GM21423 (cell line): ENCODE measurements around the gene GGN.

Experiments used
- ATAC-seq: cut with Tn5 transposase; IDR thresholded peaks from one replicate; pipeline ENCODE4 v1.9.1; 2021; ENCODE audit warnings: mild to moderate bottlenecking, moderate library complexity; ENCODE audit not compliant: unreplicated experiment

Gene GGN

DNA sequence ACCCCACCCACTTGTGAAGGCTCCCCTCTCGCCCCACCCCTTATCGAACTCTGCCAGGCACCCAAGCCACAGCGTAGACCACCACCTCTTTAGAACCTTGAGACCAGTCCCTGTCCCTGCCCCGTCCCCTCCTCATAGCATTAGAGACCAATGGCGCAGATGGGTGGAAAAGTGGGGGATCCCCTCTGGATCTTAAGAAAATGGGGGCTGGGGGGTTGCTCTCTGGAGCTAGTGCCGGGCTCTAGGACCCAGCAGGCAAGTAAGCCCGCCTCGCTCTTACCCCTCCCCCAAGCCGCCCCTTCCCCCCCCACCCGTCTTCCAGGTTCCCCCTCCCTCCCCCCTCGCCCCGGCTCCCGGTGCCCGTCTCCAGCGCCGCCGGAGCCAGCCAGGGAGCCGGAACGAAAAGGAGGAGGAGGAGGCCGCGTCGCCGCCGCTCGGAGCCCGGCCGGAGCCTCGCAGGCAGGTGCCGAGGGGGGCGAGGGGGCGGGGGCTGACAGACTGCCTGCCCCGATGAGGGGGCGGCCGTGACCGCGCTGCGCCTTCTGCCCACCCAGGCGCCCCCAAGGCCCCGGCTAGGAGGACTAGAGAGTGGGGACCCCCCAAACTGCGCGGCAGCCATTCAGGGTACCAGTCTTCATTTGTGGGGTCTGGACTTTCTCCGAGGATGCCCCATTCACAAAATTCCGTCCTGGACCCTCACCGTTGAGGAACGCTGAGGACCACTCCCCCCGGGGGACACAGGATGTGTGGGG, 691 bp upstream of the GGN start, which contains the start of gene SPRED3:
SPRED3 (plus strand) TSS at position 349 of the 752 bp plus-strand sequence. CDS start 1,606 bp downstream, outside the sequence.
- no peak for ATAC-seq

DNA sequence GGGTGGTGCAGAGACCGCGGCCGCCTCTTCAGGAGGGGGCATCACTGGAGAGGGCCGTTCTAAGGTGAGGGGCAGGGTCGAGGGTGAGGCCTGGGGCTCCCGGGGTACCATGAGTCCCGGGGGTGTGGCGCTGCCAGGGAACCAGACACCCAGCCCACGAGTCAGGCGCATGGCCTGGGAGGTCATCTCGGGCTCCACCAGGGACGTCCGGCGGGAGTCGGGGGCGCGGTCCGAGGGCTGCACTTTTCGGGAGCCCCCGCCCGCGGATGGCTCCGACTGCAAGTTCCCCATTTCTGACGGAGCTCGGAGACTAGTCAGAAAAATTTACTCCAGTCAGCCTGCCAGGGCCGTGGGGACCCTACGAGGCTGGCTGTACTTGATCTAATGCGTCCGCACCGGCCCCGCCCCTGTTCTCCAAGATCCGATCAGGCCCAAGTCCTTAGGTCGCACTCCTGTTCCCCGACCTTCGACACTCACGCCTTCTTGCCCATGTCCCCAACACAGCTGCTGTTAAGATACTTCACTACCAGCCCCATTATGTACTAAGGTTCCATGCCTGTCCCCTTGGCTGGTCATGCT, 774 bp downstream of the GGN start:
- ATAC-seq: no peak

DNA sequence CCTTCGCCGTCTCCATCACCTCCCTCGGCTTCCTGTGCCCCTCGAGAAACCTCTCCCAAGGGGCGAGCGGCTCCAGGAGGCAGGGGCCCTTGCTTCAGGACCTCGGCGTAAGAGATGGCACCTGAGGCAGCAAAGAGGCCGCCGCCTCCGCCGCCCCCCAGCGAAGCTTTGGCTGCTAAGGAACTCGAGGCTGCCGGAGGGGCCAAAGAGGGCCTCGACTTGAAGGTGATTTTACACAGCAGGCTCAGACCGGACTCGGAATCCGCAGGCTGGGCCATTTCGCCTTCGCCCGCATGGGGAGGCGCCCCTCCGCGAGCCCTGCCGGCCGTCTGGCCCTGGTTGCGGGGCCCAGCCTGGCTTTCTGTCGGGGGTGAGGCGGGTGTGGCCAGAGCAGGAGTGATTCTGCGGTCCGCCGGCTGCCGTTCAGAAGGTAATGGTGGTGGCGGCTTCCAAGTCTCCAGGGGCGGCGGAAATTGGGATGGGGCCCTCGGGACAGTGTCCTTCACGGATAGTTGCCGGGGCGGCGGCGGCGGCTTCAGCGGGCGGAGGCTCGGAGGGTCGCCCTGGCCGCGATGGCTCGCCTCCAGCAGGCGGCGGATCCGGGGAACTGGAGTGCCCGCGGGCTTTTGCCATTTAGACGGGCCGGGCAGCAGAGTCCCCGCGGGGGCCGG, 1.4 kb downstream of the GGN start:
- ATAC-seq: no peak

DNA sequence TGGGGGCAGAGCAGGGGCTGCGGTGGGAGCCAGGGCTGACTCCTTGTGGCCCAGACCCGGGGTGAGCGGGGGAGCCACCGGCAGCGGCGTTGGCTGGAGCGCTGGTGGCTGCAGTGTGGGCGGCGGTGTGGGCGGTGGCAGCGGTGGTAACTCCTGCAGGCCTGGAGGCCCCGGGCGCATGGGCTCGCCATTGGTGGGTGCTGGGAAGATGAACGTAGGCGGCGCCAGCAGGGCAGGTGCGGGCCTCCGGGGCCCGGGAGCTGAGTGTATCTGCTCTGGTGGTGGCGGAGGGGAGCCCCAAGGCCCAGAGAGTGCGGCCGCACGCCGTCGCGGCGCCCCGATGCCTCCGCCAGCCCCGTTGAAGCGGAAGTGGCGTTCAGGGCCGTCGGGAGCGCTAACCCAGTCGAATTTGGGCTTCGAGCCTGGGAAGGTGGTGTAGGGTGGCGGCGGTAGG, 2.0 kb downstream of the GGN start:
- no peak for ATAC-seq

DNA sequence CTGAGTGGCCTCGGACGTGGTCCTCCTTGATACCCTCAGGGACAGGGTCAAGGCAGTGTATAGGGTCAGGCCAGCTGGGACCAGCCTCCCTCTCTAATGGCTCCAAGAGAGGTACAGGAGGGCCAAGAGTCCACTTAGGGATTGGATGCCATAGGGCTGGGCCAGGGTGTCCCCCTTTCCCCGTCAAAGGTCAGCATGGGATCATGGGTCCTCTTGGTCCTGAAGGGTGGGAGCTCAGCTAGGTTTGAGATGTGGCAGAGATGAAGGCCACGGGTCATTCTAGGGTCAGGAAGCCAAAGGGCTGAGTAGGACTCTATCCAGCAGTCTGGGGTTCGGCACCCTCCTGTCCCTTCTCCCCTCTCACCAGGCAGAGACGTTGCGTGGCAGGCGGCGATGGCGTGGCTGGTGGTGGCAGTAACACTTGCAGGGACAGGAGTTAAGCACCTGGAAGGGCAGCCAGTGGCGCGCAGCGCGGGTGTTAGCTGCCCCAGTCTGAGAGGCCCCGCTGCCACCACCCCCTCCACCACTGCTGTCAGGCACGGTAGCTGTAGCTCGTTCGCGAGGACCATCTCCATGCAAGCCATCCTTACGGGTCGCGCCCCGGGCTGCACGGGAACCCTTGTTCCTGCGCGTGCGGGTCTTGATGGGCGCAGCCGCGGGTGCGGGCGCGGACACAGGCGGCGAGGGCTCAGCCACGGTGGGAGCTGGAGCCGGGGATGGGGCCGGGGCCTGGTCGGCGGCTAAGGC, 2.6 kb downstream of the GGN start:
- no peak for ATAC-seq

DNA sequence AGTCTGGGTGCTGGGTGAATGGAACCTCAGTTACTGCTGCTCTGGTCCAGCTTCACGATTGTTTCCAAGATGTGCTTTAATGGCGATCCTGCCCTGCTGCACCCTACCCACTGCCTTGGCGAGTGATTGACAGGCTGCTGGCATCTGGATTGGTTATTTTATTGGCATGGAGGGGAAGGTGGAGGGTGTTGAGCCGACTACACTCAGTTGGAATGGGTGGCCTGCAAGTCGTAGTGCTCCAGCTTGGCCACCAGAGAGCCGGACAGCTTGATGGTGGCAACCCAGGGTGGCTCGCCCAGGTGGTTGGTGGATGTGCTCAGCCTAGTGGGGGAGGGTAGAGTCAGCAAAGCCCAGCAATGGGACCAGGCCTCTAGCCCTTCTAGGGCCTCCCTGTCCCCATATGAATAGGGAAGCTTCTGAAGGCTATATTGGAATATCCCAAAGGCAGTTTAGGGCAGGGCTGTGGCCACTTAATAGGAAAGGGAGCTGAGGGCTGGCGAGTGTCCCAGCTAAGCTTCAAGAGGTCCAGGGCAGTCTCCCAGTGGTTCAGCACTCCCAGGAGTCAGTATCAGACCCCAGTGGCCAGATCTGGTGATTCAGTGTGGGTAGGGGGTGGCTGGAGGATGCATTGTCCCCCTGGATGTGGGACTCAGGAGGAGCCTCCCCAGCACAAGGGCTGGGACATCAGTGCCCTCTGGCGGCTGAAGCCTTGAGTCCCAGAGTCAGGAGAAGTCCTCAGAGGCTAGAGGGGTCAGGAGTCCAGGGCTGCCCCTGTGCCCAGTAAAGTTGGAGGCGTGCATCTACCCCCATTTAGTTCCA, 3.4 kb downstream of the GGN start:
- no peak for ATAC-seq

DNA sequence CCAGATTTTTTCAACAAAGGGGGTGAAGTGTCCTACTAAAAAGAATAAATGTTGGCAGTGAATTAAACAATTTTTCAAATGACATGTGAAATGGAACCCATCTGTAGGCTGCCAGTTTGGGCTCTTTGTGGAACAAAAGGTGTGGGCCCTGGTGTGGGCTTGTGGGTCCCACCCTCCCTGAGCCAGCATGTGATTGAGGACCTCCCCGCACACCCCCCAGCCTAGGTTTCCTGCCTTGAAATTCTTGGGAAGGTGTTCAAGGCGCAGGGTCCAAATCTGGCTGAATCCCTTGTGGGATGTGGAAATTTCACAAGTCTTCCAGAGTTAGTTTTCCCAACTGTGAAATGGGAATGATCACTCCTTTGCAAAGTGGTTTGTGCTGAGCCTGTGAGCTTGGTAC, 4.1 kb downstream of the GGN start:
- ATAC-seq: no peak

DNA sequence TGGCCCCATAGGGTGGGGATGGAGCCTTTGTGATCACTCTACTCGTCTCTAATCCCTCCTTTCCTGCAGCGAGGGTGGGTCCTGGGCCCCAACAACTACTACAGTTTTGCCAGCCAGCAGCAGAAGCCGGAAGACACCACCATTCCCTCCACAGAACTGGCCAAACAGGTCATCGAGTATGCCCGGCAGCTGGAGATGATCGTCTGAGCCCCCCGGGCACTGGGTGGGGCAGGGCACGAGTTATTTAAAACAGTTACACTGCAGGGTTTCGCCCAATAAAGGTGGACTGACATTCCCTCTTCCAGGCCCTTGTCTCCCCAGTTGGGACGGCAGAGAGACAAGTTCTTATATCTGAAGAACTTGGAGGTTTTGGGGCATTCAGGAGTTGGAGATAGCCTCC, 4.7 kb downstream of the GGN start:
- ATAC-seq: no peak

DNA sequence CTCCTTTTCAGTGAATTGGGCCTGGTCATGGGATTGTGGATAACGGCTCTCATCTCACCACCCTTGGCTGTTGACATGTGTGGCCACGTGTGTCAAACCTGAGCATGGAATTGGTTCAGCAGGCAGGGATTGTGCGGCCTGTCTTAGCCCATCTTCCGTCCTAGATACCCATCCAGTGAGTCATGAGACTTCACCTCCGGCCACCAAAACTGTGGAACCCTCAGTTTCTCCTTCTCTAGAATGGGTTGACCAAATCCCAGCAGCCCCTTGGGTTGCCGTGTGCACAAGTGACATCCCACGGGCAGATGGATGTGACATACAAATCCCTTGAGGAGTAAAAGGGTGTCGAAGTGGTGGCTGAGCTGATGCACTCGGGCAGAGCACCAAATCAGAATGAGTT, 6.7 kb downstream of the GGN start:
- no peak for ATAC-seq

DNA sequence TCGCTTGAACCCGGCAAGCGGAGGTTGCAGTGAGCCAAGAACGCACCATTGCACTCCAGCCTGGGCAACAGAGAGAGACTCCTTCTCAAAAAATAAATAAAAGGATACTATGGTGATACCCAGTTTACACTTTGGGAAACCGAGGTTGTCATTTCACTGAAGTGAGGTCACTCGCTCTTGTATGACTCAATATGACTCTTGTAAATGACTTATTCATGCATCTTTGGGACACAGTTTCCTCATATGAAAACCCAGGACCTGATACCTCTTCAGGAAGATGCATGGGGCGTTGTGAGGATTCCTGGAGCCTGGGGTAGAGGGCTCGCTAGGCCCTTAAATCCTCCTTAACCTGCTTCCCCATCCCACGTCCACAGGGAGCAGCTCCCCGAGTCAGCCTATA, 9.0 kb downstream of the GGN start:
- ATAC-seq: no peak

DNA sequence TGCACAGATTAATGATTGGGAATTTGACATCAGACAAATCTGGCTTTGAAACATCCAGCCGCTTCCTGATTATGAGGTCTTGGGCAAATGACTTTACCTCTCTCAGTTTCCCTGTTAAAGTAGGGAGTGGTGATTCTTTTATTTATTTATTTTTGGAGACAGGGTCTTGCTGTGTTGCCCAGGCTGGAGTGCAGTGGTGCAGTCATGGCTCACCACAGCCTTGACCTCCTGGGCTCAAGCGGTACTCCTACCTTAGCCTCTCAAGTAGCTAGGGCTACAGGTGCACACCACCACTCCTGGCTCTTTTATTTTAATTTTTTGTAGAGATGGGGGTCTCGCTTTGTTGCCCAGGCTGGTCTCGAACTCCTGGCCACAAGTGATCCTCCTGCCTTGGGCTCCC, 10.8 kb downstream of the GGN start:
- ATAC-seq: no peak

DNA sequence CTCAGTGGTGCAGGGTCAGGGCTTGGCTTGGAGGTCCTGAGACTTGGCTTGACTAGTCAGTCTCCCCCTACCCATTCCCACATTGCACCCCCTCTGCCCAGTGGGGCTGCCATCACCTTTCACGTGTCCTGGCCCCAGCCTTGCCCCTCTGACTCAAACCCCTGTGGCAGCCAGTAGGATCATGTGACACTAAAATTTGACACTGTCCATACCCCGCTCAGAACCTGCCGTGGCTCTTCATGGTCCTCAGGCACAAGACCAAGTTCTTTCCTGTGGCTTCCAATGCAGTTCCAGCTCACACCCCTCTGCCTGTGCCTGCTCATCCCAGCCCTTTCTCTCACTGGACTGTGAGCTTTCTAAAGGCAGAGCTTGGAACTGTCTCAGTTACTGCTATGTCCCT, 11.3 kb downstream of the GGN start:
- ATAC-seq: no peak

DNA sequence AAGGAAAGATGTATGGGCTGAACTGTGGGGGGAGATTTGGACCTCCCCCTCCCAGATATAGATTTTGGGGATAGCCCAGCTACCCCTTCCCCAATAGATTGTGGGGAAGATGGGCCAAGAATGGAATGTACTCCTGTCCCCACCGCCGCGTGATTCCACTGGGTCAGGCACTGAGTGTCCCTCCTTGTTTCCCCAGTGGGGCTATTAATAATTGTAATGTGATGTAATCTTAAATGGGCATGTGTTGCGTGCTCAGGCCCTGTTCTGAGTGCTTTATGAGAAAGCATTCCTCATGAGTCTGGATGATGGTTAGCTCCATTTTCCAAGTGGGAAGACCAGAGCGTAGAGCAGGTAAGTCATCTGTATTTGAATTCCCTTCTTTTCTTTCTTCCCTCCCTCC, 12.1 kb downstream of the GGN start:
- ATAC-seq: no peak

DNA sequence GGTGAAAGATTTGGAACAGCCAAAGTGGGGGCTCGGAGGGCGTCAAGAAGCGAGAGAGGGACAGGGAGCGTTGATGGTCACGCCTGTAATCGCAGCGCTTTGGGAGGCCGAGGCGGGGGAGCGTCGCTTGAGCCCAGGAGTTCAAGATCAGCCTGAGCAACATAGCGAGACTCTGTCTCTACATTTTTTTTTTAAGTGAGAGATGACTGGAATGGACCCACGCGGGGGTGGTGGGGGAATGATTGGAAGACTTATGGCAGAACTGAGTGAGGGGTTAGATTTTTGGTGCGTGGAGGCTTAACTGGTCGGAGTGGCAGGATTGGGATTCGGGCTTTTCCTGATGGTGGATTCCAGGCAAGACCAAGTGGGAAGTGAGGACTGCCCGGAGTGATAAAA, 12.7 kb downstream of the GGN start:
- no peak for ATAC-seq

DNA sequence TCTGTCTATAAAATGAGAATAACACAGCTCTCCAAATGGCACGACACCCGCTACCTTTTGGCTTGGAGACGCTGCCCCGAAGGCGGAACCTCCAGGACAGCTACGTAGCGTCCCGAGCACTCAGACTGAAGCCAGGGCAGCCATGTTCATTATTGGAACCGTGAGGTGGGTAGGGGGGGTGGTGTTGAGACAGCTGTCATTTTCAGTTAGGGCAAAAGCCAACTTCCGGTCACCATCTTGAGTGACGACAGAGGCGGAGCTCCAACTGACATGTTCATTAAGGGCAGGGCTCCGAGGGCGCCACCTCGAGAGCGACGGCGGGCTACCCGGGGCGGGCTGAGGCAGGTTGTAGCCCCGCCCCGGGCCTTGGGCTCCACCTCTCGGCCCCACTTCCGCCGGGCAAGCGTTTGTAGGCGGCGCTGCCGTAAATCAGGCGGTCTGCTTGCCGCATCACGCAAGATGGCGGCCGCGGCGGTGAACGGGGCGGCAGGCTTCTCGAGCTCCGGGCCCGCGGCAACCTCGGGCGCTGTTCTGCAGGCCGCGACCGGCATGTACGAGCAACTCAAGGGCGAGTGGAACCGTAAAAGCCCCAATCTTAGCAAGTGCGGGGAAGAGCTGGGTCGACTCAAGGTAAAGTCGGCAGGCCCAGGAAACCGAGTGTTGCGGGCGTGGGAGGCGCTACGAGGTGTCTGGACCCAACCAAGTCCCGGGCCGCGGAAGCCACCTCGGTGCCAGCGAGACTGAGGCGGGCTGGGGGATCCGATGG, 13.3 kb downstream of the GGN start, which contains the start of gene PSMD8:
PSMD8 (plus strand) TSS at position 240 of the 766 bp plus-strand sequence; CDS start at position 271, 31 bp downstream.
- peak; percentile 92 for ATAC-seq

DNA sequence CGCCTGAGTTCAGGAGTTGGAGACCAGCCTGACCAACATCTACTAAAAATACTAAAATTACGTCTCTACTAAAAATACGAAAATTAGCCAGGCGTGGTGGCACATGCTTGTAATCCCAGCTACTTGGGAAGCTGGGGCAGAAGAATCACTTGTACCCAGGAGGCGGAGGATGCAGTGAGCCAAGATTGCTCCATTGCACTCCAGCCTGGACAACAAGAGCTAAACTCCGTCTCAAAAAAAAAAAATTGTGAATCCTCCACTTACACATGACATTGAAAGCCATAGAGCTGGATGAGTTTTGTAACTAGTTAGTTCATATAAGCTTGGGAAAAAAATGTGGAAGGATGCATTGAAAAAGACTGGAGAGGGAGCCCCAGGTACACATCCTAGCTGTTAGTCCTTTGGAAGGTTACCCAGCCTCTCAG, 13.9 kb downstream of the GGN start:
- ATAC-seq: no peak

DNA sequence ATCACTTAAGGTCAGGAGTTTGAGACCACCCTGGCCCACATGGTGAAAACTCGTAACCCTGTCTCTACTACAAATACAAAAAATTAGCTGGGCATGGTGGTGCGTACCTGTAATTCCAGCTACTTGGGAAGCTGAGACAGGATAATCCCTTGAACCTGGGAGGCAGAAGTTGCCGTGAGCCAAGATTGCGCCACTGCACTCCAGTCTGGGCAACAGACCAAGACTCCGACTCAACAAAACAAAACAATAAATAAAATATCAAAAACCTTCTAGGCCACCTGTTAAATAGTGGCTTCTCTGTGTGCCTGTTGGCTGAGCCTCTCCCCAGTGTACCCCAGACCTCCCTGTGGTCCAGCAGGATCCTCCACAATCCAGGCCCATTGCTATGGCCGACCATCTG, 16.8 kb downstream of the GGN start:
- no peak for ATAC-seq

DNA sequence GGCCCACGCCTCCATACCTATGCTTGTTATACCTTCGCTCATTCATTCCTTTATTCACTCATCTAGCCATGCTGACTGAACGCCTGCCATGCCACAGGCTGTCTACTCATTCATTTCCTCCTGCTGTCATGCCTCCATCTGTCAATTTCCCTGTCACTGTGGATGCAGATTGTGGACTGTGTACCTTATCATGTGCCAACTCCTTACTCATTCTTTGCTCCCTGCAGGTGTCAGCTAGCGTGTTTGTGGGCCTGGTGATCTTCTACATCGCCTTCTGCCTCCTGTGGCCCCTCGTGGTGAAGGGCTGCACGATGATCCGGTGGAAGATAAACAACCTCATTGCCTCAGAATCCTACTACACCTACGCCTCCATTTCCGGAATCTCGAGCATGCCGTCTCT, 17.5 kb downstream of the GGN start:
- no peak for ATAC-seq

DNA sequence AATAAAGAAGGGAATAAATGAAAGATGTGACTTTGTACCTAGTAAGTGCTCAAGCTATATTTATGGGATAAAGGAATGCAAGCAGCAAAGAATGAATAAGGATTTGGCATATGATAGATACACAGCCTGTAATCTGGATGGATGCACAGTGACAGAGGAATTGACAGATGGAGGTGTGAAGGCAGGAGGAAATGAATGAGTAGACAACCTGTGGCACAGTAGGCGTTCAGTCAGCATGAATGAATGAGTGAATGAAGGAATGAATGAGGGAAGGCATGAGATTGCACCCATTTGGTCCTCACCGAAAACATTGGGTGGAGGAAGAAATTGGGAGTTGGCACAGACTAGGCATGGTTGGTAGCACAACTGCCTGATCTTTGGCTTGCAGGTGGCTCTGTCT, 18.2 kb downstream of the GGN start:
- no peak for ATAC-seq

DNA sequence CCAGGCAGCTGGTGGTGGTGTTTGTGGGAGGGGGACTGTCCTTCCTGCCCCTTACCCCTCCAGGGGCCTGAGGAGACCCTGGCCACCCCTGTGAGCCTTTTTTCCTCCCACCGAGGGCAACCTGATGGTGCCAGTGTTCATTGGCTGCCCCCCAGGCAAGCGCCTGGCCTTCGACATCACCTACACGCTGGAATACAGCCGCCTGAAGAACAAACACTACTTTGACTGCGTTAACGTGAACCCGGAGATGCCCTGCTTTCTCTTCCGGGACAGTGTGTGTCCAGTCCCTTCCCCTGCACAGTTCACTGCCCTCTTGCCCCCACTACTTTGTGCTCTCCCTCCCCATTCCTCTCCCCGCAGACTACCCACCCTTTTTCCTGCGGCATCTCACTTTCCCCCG, 20.8 kb downstream of the GGN start:
- no peak for ATAC-seq
